Measurements from ENCODE around the gene CHID1.
A peak's percentile ranks its signal among the peaks of the same experiment; 100 is the strongest.

The CHID1 gene

GRCh38 chr11:830295-831117 is 80.1 kb downstream of the CHID1 start:
- DNase-seq = peak; percentile 87
- H3K27ac ChIP-seq = peak overlapping the region; percentile 97
- H3K36me3 ChIP-seq = peaks cover 20% of the 10 kb centered on the region
- no peaks in the 10 kb centered on the region for H3K27me3 ChIP-seq (ENCODE audit: insufficient read depth, low read depth, severe bottlenecking)
- H3K9me3 ChIP-seq (ENCODE audit: severe bottlenecking) = no peaks in the 10 kb centered on the region
- H3K4me3 ChIP-seq (ENCODE audit: low read depth, low read length) = peak overlapping the region; percentile 51
- TF ChIP-seq CTCF (IDR thresholded peaks at IDR 0.05; ENCODE audit: low read depth, low read length) = no peak

- no peak for TF ChIP-seq CTCF (IDR thresholded peaks at IDR 0.05; ENCODE audit: low read depth, low read length)
- Histone ChIP-seq H3K4me3 (ENCODE audit: low read depth, low read length) (peak overlapping the region; percentile 19), H3K36me3 (peaks cover 19% of the 10 kb centered on the region), H3K27me3 (ENCODE audit: insufficient read depth, low read depth, severe bottlenecking) (no peaks in the 10 kb centered on the region), H3K27ac (peak overlapping the region; percentile 97), H3K9me3 (ENCODE audit: severe bottlenecking) (no peaks in the 10 kb centered on the region)
- no peak for DNase-seq
These were observed 80.7 kb downstream of the CHID1 start for GRCh38 chr11:829847-830294.

GRCh38 chr11:829176-829846 is 81.3 kb downstream of the CHID1 start:
- Histone ChIP-seq H3K4me3 (ENCODE audit: low read depth, low read length) (no peak overlapping the region), H3K9me3 (ENCODE audit: severe bottlenecking) (no peaks in the 10 kb centered on the region), H3K27me3 (ENCODE audit: insufficient read depth, low read depth, severe bottlenecking) (no peaks in the 10 kb centered on the region), H3K36me3 (peaks cover 19% of the 10 kb centered on the region), H3K27ac (peak overlapping the region; percentile 97)
- DNase-seq = no peak
- TF ChIP-seq CTCF (IDR thresholded peaks at IDR 0.05; ENCODE audit: low read depth, low read length) = no peak

- H3K9me3 ChIP-seq (ENCODE audit: severe bottlenecking) = no peaks in the 10 kb centered on the region
- H3K36me3 ChIP-seq = peaks cover 20% of the 10 kb centered on the region
- H3K4me3 ChIP-seq (ENCODE audit: low read depth, low read length) = peak overlapping the region; percentile 61
- peak; percentile 74 for DNase-seq
- no peaks in the 10 kb centered on the region for H3K27me3 ChIP-seq (ENCODE audit: insufficient read depth, low read depth, severe bottlenecking)
- peak overlapping the region; percentile 97 for H3K27ac ChIP-seq
- TF ChIP-seq CTCF (IDR thresholded peaks at IDR 0.05; ENCODE audit: low read depth, low read length) = no peak
These were observed 82.0 kb downstream of the CHID1 start for GRCh38 chr11:828506-829175.

GRCh38 chr11:827897-828192 is 82.8 kb downstream of the CHID1 start, which contains the start of gene CRACR2B:
Gene CRACR2B (plus strand): TSS chr11:827919. CDS start chr11:828608, 689 bp downstream.
- Histone ChIP-seq H3K9me3 (ENCODE audit: severe bottlenecking) (no peaks in the 10 kb centered on the region), H3K27me3 (ENCODE audit: insufficient read depth, low read depth, severe bottlenecking) (no peaks in the 10 kb centered on the region), H3K4me3 (ENCODE audit: low read depth, low read length) (peak within 1 kb of the TSS; percentile 61), H3K36me3 (peaks cover 21% of the 10 kb centered on the region), H3K27ac (peak within 1 kb of the TSS; percentile 97)
- DNase-seq = no peak
- no peak for TF ChIP-seq CTCF (IDR thresholded peaks at IDR 0.05; ENCODE audit: low read depth, low read length)

Data from WERI-Rb-1 (cell line).